CD4-positive, alpha-beta memory T cell (primary cell): Measurements from ENCODE around the gene CPLX3. TPM values are rescaled to one million over a fixed set of nuclear protein-coding genes. Genes with fewer than 3 reads are reported as not detected.

Source experiments
- CTCF ChIA-PET: fragments of 350-600 bp; sonication (Branson Sonifier 250); formaldehyde crosslinking; loops from one replicate; lab custom pipeline; 2021; ENCODE audit warnings: inconsistent platforms; ENCODE audit not compliant: partially characterized antibody; lab: Charles Lee
- POLR2A ChIA-PET: fragments of 350-600 bp; sonication (Branson Sonifier 250); formaldehyde crosslinking; loops from one replicate; lab custom pipeline; 2021; ENCODE audit not compliant: partially characterized antibody; lab: Charles Lee
- DNase-seq, 5 donors: peaks; one replicate each; pipeline versions ENCODE4 v3.0.0 to v3.0.0-alpha.2; 2020 to 2022; ENCODE audit warnings: mixed read lengths in 1 of 5
- H3K27ac ChIP-seq: one replicate; pipeline ENCODE4 v1.7.0; 2013; ENCODE audit warnings: low read depth, low read length
- H3K27me3 ChIP-seq: 2 replicates; pipeline ENCODE4 v1.7.0; 2013; ENCODE audit warnings: mild to moderate bottlenecking, low read length, moderate library complexity; ENCODE audit not compliant: insufficient read depth
- H3K36me3 ChIP-seq: 2 replicates; pipeline ENCODE4 v1.7.0; 2013; ENCODE audit warnings: mild to moderate bottlenecking, low read length, moderate library complexity; ENCODE audit not compliant: insufficient read depth
- H3K4me1 ChIP-seq: 2 replicates; pipeline ENCODE4 v1.7.0; 2013; ENCODE audit warnings: mild to moderate bottlenecking, low read length, moderate library complexity; ENCODE audit not compliant: insufficient read depth
- H3K4me3 ChIP-seq, 2 donors: one replicate each; pipeline ENCODE4 v1.7.0; 2013; ENCODE audit warnings: low read length in 2 of 2, mild to moderate bottlenecking in 1 of 2
- H3K9me3 ChIP-seq, 2 donors: one replicate each; pipeline ENCODE4 v1.7.0; 2013; ENCODE audit warnings: low read length in 2 of 2, control low read depth in 1 of 2; ENCODE audit not compliant: control insufficient read depth in 1 of 2
- H3K27ac Mint-ChIP-seq, 7 donors: one replicate each; pipeline ENCODE4 v1.8.0; 2020 to 2021; ENCODE audit warnings: mixed read lengths in 7 of 7, mild to moderate bottlenecking in 6 of 7, inconsistent platforms in 3 of 7, moderate library complexity in 3 of 7
- H3K27me3 Mint-ChIP-seq, 2 donors: one replicate each; pipeline ENCODE4 v1.8.0; 2020 to 2021; ENCODE audit warnings: mixed read lengths in 2 of 2
- H3K36me3 Mint-ChIP-seq, 2 donors: one replicate each; pipeline ENCODE4 v1.8.0; 2020 to 2021; ENCODE audit warnings: mixed read lengths in 2 of 2, inconsistent platforms in 1 of 2, mild to moderate bottlenecking in 1 of 2
- H3K4me1 Mint-ChIP-seq, 4 donors: one replicate each; pipeline ENCODE4 v1.8.0; 2020 to 2021; ENCODE audit warnings: mixed read lengths in 4 of 4, mild to moderate bottlenecking in 1 of 4
- H3K4me3 Mint-ChIP-seq, 8 donors: one replicate each; pipeline ENCODE4 v1.8.0; 2020 to 2021; ENCODE audit warnings: mixed read lengths in 8 of 8, mild to moderate bottlenecking in 7 of 8, moderate library complexity in 6 of 8, inconsistent platforms in 3 of 8
- H3K9me3 Mint-ChIP-seq, 8 donors: one replicate each; pipeline ENCODE4 v1.8.0; 2020 to 2021; ENCODE audit warnings: mixed read lengths in 8 of 8, mild to moderate bottlenecking in 5 of 8, inconsistent platforms in 3 of 8, moderate library complexity in 1 of 8
- intact Hi-C: fragments of 100-400 bp; cut with micrococcal nuclease; formaldehyde crosslinking; loops from one replicate; pipeline ENCODE4 v1.15.1; 2023
- polyA plus RNA-seq, 2 donors: library from polyadenylated mRNA; unstranded; fragments of 300-500 nt; fragmentation: Illumina TruSeq; gene quantifications; one replicate each; pipeline ENCODE4 v1.2.3, GENCODE V29; 2021
- total RNA-seq, 2 experiments: library from RNA; stranded (reverse); gene quantifications; one replicate each; pipeline ENCODE4 v1.2.3, GENCODE V29; 2021

The CPLX3 gene
- total and polyA plus RNA-seq, 4 experiments from 2014 or later: not detected

- peaks cover 0 to 2% (median 0%) of the 10 kb centered on the region in 8 donors for H3K9me3 Mint-ChIP-seq
- ChIA-PET POLR2A (interaction anchor here (0.8 to 5.5 kb wide), 14 partner anchors 13 to 82 kb away, joined by 3 to 50 read pairs (median 12); partner anchors contain the start of genes COX5A, FAM219B, MPI and ULK3), CTCF (interaction anchor here (0.9 to 4.7 kb wide), 17 partner anchors 11 to 99 kb away, joined by 3 to 79 read pairs (median 6); partner anchors contain the start of genes FAM219B and ULK3)
- H3K36me3 ChIP-seq: no peaks in the 10 kb centered on the region
- no peaks in the 10 kb centered on the region for H3K9me3 ChIP-seq
- H3K27ac ChIP-seq: peak overlapping the region; percentile 51
- H3K4me1 Mint-ChIP-seq: peaks cover 57 to 88% (median 71%) of the 10 kb centered on the region in 4 donors
- peaks cover 84% of the 10 kb centered on the region for H3K4me1 ChIP-seq
- intact Hi-C loops: loop anchor here (2.0 kb wide), 1 partner anchor 13 kb away; no protein-coding TSS in a partner anchor
- H3K4me3 Mint-ChIP-seq: peak overlapping the region; percentile 77 to 100 (median 90)
- no peaks in the 10 kb centered on the region for H3K27me3 Mint-ChIP-seq
- H3K27ac Mint-ChIP-seq: peak overlapping the region; percentile 54 to 98 (median 93)
- H3K27me3 ChIP-seq: no peaks in the 10 kb centered on the region
- H3K36me3 Mint-ChIP-seq: peaks cover 21 to 37% of the 10 kb centered on the region in 2 donors
- H3K4me3 ChIP-seq: peak overlapping the region in 1 of 2 donors; percentile 31
- DNase-seq: peak in 2 of 5 donors; percentile 24 to 50
Observed at GRCh38 chr15:74869726-74870407, 43.4 kb downstream of the CPLX3 start.

- CTCF ChIA-PET: interaction anchor here (0.9 to 4.7 kb wide), 15 partner anchors 12 to 83 kb away, joined by 3 to 79 read pairs (median 6); partner anchors contain the start of gene ULK3
- H3K27me3 Mint-ChIP-seq: no peaks in the 10 kb centered on the region
- H3K4me1 ChIP-seq: peaks cover 79% of the 10 kb centered on the region
- no peak for DNase-seq
- H3K9me3 ChIP-seq: no peaks in the 10 kb centered on the region
- H3K27ac ChIP-seq: peak overlapping the region; percentile 51
- peak overlapping the region; percentile 77 to 100 (median 90) for H3K4me3 Mint-ChIP-seq
- intact Hi-C loops: loop anchor here (2.0 kb wide), 1 partner anchor 14 kb away; no protein-coding TSS in a partner anchor
- peaks cover 21 to 34% of the 10 kb centered on the region in 2 donors for H3K36me3 Mint-ChIP-seq
- H3K9me3 Mint-ChIP-seq: peaks cover 0 to 2% (median 0%) of the 10 kb centered on the region in 8 donors
- no peaks in the 10 kb centered on the region for H3K27me3 ChIP-seq
- POLR2A ChIA-PET: interaction anchor here (0.8 to 5.5 kb wide), 12 partner anchors 12 to 83 kb away, joined by 3 to 50 read pairs (median 11); partner anchors contain the start of genes COX5A, FAM219B, MPI and ULK3
- H3K36me3 ChIP-seq: no peaks in the 10 kb centered on the region
- H3K4me3 ChIP-seq: peak overlapping the region in 1 of 2 donors; percentile 31
- H3K4me1 Mint-ChIP-seq: peaks cover 54 to 83% (median 67%) of the 10 kb centered on the region in 4 donors
- H3K27ac Mint-ChIP-seq: peak overlapping the region; percentile 54 to 98 (median 94)
Observed at GRCh38 chr15:74870436-74871215, 44.2 kb downstream of the CPLX3 start.

GRCh38 chr15:74872702-74873035 is 46.2 kb downstream of the CPLX3 start:
- H3K9me3 Mint-ChIP-seq: peaks cover 0 to 2% (median 0%) of the 10 kb centered on the region in 8 donors
- peak overlapping the region; percentile 94 to 100 (median 99) for H3K4me3 Mint-ChIP-seq
- Histone ChIP-seq H3K27ac (peak overlapping the region; percentile 93), H3K9me3 (no peaks in the 10 kb centered on the region), H3K36me3 (no peaks in the 10 kb centered on the region), H3K4me3 (peak overlapping the region; percentile 52 to 99), H3K27me3 (no peaks in the 10 kb centered on the region), H3K4me1 (peaks cover 58% of the 10 kb centered on the region)
- intact Hi-C loops: loop anchor here (1.0 kb wide), 5 partner anchors 17 to 66 kb away; partner anchors contain the start of genes COX5A and FAM219B
- DNase-seq: no peak
- peaks cover 13 to 32% of the 10 kb centered on the region in 2 donors for H3K36me3 Mint-ChIP-seq
- peak overlapping the region; percentile 96 to 99 (median 98) for H3K27ac Mint-ChIP-seq
- ChIA-PET POLR2A (interaction anchor here (0.9 to 5.5 kb wide), 11 partner anchors 9 to 257 kb away, joined by 3 to 50 read pairs (median 6); partner anchors contain the start of genes CLK3, COX5A, FAM219B and ULK3), CTCF (interaction anchor here (5.5 kb wide), 1 partner anchor 29 kb away, joined by 62 read pairs; no protein-coding TSS in a partner anchor)
- H3K4me1 Mint-ChIP-seq: peaks cover 38 to 62% (median 49%) of the 10 kb centered on the region in 4 donors
- H3K27me3 Mint-ChIP-seq: no peaks in the 10 kb centered on the region

- peaks cover 53% of the 10 kb centered on the region for H3K4me1 ChIP-seq
- no peaks in the 10 kb centered on the region for H3K36me3 ChIP-seq
- peak; percentile 92 to 95 (median 94) for DNase-seq
- intact Hi-C loops: loop anchor here (1.0 kb wide), 5 partner anchors 16 to 65 kb away; partner anchors contain the start of genes COX5A and FAM219B
- POLR2A ChIA-PET: interaction anchor here (0.9 to 5.5 kb wide), 13 partner anchors 8 to 258 kb away, joined by 3 to 50 read pairs (median 6); partner anchors contain the start of genes CLK3, COX5A, FAM219B and MPI
- peaks cover 8 to 27% of the 10 kb centered on the region in 2 donors for H3K36me3 Mint-ChIP-seq
- peak within 1 kb of the TSS; percentile 96 to 99 (median 98) for H3K27ac Mint-ChIP-seq
- no peaks in the 10 kb centered on the region for H3K27me3 ChIP-seq
- H3K4me3 ChIP-seq: peak within 1 kb of the TSS; percentile 52 to 99
- peak within 1 kb of the TSS; percentile 94 to 100 (median 99) for H3K4me3 Mint-ChIP-seq
- peaks cover 33 to 57% (median 44%) of the 10 kb centered on the region in 4 donors for H3K4me1 Mint-ChIP-seq
- H3K9me3 ChIP-seq: no peaks in the 10 kb centered on the region
- CTCF ChIA-PET: interaction anchor here (1.3 to 5.5 kb wide), 3 partner anchors 11 to 30 kb away, joined by 4 to 62 read pairs (median 7); partner anchors contain the start of gene ULK3
- H3K9me3 Mint-ChIP-seq: peaks cover 0 to 2% (median 0%) of the 10 kb centered on the region in 8 donors
- H3K27me3 Mint-ChIP-seq: no peaks in the 10 kb centered on the region
- peak within 1 kb of the TSS; percentile 93 for H3K27ac ChIP-seq
Observed at GRCh38 chr15:74873036-74873755, 46.8 kb downstream of the CPLX3 start, which contains the start of gene SCAMP2. Gene SCAMP2, minus strand, starts transcription at chr15:74873365. Its CDS starts 110 bp downstream, at chr15:74873255.

- H3K4me1 ChIP-seq: peaks cover 46% of the 10 kb centered on the region
Observed at GRCh38 chr15:74873756-74874424, 47.5 kb downstream of the CPLX3 start.

More at GRCh38 chr15:74873756-74874424, 47.5 kb downstream of the CPLX3 start:
- DNase-seq: peak in 1 of 5 donors; percentile 46
- H3K9me3 ChIP-seq: no peaks in the 10 kb centered on the region
- ChIA-PET CTCF (interaction anchor here (1.3 to 5.5 kb wide), 3 partner anchors 10 to 31 kb away, joined by 4 to 62 read pairs (median 7); partner anchors contain the start of gene ULK3), POLR2A (interaction anchor here (1.1 to 5.5 kb wide), 11 partner anchors 9 to 64 kb away, joined by 3 to 50 read pairs (median 7); partner anchors contain the start of genes COX5A, FAM219B, MPI and ULK3)
- H3K27ac ChIP-seq: peak overlapping the region; percentile 93
- peak overlapping the region; percentile 94 to 100 (median 99) for H3K4me3 Mint-ChIP-seq
- no peaks in the 10 kb centered on the region for H3K27me3 Mint-ChIP-seq
- H3K27me3 ChIP-seq: no peaks in the 10 kb centered on the region
- peak overlapping the region; percentile 52 to 76 for H3K4me3 ChIP-seq
- H3K27ac Mint-ChIP-seq: peak overlapping the region; percentile 93 to 99 (median 97)
- H3K4me1 Mint-ChIP-seq: peaks cover 28 to 50% (median 37%) of the 10 kb centered on the region in 4 donors
- H3K36me3 Mint-ChIP-seq: peaks cover 6 to 25% of the 10 kb centered on the region in 2 donors
- H3K36me3 ChIP-seq: no peaks in the 10 kb centered on the region
- intact Hi-C loops: loop anchor here (1.0 kb wide), 5 partner anchors 15 to 64 kb away; partner anchors contain the start of genes COX5A and FAM219B
- H3K9me3 Mint-ChIP-seq: peaks cover 0 to 2% (median 0%) of the 10 kb centered on the region in 8 donors
